ENCODE data around the gene KRTAP10-3. TPM values are rescaled to one million over a fixed set of nuclear protein-coding genes. Genes with fewer than 3 reads are reported as not detected.

The KRTAP10-3 gene
- total and polyA plus RNA-seq, 2 experiments from 2014 or later: not detected

DNA sequence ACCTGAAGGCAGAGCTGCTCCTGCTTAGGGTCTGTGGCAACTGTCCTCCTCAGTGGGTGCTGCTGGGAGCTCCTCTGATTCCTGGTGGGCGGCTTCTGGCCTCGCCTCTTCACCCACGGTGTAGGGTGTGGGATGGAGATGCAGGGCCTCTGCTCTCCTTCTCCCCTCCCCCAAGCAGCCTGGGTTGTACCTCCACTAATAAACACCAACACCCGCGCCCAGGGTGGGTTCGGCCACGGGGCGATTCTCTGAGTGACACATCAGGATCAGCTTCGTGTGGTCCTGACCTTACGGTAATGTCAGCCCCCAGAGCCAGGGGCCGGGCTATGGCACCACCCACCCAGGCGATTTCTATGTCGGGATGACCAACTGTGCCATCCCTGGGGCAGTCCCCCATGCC lies 42.3 kb downstream of the KRTAP10-3 start:
- Histone ChIP-seq H3K4me1 (ENCODE audit: insufficient read depth) (no peaks in the 10 kb centered on the region), H4K20me1 (replicated peaks; ENCODE audit: insufficient read depth) (no peaks in the 10 kb centered on the region), H2AFZ (no peak overlapping the region), H3K9me2 (ENCODE audit: insufficient read depth) (0 out of 2 replicates have a peak, but pooled peaks cover 6% of the 10 kb centered on the region), H3K4me2 (no peak overlapping the region), H3K36me3 (ENCODE audit: insufficient read depth) (no peaks in the 10 kb centered on the region), H3K27me3 (ENCODE audit: insufficient read depth) (no peaks in the 10 kb centered on the region), H3K4me3 (no peak overlapping the region), H3K79me2 (replicated peaks; ENCODE audit: insufficient read depth) (no peaks in the 10 kb centered on the region), H3F3A (replicated peaks; ENCODE audit: low read depth) (no peaks in the 10 kb centered on the region), H3K27ac (ENCODE audit: low read depth) (no peak overlapping the region)
- no peak for ATAC-seq
- no peak for DNase-seq (ENCODE audit: low spot score)
- no peak overlapping the region for H3K4me3 Mint-ChIP-seq
- peaks cover 3% of the 10 kb centered on the region; the same call in 1 of the 3 replicates for H3K9me3 Mint-ChIP-seq
- peaks cover 10% of the 10 kb centered on the region for H3K27me3 Mint-ChIP-seq (ENCODE audit: insufficient read depth, low read depth, poor library complexity)
- TF ChIP-seq ZNF331 (CRISPR knock-in tag; IDR thresholded peaks at IDR 0.05; ENCODE audit: low read depth) (no peak), CTCF (conservative IDR thresholded peaks at IDR 0.05; ENCODE audit: low read depth in 2 of 2) (no peak), EZH2 (IDR thresholded peaks at IDR 0.05; ENCODE audit: low read depth, unreplicated experiment) (no peak), JUNB (IDR thresholded peaks at IDR 0.05; ENCODE audit: unreplicated experiment) (no peak), EZH2phosphoT487 (IDR thresholded peaks at IDR 0.05; ENCODE audit: unreplicated experiment) (no peak), POLR2AphosphoS5 (IDR thresholded peaks at IDR 0.05; ENCODE audit: low read depth) (no peak), STAT1 (IDR thresholded peaks at IDR 0.05; ENCODE audit: unreplicated experiment) (no peak), NANOG (IDR thresholded peaks at IDR 0.05; ENCODE audit: borderline replicate concordance) (no peak), ZNF114 (CRISPR knock-in tag; IDR thresholded peaks at IDR 0.05) (no peak), CREB1 (CRISPR knock-in tag; IDR thresholded peaks at IDR 0.05; ENCODE audit: low read depth) (no peak)
- TF ChIP-seq, protein P1, sequence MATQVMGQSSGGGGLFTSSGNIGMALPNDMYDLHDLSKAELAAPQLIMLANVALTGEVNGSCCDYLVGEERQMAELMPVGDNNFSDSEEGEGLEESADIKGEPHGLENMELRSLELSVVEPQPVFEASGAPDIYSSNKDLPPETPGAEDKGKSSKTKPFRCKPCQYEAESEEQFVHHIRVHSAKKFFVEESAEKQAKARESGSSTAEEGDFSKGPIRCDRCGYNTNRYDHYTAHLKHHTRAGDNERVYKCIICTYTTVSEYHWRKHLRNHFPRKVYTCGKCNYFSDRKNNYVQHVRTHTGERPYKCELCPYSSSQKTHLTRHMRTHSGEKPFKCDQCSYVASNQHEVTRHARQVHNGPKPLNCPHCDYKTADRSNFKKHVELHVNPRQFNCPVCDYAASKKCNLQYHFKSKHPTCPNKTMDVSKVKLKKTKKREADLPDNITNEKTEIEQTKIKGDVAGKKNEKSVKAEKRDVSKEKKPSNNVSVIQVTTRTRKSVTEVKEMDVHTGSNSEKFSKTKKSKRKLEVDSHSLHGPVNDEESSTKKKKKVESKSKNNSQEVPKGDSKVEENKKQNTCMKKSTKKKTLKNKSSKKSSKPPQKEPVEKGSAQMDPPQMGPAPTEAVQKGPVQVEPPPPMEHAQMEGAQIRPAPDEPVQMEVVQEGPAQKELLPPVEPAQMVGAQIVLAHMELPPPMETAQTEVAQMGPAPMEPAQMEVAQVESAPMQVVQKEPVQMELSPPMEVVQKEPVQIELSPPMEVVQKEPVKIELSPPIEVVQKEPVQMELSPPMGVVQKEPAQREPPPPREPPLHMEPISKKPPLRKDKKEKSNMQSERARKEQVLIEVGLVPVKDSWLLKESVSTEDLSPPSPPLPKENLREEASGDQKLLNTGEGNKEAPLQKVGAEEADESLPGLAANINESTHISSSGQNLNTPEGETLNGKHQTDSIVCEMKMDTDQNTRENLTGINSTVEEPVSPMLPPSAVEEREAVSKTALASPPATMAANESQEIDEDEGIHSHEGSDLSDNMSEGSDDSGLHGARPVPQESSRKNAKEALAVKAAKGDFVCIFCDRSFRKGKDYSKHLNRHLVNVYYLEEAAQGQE (IDR thresholded peaks at IDR 0.05; ENCODE audit: unreplicated experiment): no peak
- TF ChIP-seq, protein P2, sequence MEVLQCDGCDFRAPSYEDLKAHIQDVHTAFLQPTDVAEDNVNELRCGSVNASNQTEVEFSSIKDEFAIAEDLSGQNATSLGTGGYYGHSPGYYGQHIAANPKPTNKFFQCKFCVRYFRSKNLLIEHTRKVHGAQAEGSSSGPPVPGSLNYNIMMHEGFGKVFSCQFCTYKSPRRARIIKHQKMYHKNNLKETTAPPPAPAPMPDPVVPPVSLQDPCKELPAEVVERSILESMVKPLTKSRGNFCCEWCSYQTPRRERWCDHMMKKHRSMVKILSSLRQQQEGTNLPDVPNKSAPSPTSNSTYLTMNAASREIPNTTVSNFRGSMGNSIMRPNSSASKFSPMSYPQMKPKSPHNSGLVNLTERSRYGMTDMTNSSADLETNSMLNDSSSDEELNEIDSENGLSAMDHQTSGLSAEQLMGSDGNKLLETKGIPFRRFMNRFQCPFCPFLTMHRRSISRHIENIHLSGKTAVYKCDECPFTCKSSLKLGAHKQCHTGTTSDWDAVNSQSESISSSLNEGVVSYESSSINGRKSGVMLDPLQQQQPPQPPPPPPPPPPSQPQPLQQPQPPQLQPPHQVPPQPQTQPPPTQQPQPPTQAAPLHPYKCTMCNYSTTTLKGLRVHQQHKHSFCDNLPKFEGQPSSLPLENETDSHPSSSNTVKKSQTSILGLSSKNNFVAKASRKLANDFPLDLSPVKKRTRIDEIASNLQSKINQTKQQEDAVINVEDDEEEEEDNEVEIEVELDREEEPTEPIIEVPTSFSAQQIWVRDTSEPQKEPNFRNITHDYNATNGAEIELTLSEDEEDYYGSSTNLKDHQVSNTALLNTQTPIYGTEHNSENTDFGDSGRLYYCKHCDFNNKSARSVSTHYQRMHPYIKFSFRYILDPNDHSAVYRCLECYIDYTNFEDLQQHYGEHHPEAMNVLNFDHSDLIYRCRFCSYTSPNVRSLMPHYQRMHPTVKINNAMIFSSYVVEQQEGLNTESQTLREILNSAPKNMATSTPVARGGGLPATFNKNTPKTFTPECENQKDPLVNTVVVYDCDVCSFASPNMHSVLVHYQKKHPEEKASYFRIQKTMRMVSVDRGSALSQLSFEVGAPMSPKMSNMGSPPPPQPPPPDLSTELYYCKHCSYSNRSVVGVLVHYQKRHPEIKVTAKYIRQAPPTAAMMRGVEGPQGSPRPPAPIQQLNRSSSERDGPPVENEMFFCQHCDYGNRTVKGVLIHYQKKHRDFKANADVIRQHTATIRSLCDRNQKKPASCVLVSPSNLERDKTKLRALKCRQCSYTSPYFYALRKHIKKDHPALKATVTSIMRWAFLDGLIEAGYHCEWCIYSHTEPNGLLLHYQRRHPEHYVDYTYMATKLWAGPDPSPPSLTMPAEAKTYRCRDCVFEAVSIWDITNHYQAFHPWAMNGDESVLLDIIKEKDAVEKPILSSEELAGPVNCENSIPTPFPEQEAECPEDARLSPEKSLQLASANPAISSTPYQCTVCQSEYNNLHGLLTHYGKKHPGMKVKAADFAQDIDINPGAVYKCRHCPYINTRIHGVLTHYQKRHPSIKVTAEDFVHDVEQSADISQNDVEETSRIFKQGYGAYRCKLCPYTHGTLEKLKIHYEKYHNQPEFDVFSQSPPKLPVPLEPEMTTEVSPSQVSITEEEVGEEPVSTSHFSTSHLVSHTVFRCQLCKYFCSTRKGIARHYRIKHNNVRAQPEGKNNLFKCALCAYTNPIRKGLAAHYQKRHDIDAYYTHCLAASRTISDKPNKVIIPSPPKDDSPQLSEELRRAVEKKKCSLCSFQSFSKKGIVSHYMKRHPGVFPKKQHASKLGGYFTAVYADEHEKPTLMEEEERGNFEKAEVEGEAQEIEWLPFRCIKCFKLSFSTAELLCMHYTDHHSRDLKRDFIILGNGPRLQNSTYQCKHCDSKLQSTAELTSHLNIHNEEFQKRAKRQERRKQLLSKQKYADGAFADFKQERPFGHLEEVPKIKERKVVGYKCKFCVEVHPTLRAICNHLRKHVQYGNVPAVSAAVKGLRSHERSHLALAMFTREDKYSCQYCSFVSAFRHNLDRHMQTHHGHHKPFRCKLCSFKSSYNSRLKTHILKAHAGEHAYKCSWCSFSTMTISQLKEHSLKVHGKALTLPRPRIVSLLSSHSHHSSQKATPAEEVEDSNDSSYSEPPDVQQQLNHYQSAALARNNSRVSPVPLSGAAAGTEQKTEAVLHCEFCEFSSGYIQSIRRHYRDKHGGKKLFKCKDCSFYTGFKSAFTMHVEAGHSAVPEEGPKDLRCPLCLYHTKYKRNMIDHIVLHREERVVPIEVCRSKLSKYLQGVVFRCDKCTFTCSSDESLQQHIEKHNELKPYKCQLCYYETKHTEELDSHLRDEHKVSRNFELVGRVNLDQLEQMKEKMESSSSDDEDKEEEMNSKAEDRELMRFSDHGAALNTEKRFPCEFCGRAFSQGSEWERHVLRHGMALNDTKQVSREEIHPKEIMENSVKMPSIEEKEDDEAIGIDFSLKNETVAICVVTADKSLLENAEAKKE (CRISPR knock-in tag; IDR thresholded peaks at IDR 0.05): no peak
- TF ChIP-seq, protein P3, sequence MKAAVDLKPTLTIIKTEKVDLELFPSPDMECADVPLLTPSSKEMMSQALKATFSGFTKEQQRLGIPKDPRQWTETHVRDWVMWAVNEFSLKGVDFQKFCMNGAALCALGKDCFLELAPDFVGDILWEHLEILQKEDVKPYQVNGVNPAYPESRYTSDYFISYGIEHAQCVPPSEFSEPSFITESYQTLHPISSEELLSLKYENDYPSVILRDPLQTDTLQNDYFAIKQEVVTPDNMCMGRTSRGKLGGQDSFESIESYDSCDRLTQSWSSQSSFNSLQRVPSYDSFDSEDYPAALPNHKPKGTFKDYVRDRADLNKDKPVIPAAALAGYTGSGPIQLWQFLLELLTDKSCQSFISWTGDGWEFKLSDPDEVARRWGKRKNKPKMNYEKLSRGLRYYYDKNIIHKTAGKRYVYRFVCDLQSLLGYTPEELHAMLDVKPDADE (IDR thresholded peaks at IDR 0.05): no peak
- no peaks in the 10 kb centered on the region; the same call in 2 of the 3 replicates for H3K4me1 Mint-ChIP-seq
- H3K27ac Mint-ChIP-seq: no peak overlapping the region
- peaks cover 4% of the 10 kb centered on the region; the same call in 1 of the 3 replicates for H3K36me3 Mint-ChIP-seq (ENCODE audit: low read depth)

All from GM23338 (cell line).